GM12801 (cell line): Measurements from ENCODE around the gene TTBK1.

Experiments
- TF ChIP-seq, protein P1 (sequence below): IDR thresholded peaks from one replicate; pipeline ENCODE4 v1.5.1; 2011; ENCODE audit warnings: control low read depth; ENCODE audit not compliant: insufficient read length; ENCODE audit errors: extremely low read depth

TTBK1 gene

GRCh38 chr6:43257367-43258145 lies 14.3 kb downstream of the TTBK1 start:
- TF ChIP-seq, protein P1, sequence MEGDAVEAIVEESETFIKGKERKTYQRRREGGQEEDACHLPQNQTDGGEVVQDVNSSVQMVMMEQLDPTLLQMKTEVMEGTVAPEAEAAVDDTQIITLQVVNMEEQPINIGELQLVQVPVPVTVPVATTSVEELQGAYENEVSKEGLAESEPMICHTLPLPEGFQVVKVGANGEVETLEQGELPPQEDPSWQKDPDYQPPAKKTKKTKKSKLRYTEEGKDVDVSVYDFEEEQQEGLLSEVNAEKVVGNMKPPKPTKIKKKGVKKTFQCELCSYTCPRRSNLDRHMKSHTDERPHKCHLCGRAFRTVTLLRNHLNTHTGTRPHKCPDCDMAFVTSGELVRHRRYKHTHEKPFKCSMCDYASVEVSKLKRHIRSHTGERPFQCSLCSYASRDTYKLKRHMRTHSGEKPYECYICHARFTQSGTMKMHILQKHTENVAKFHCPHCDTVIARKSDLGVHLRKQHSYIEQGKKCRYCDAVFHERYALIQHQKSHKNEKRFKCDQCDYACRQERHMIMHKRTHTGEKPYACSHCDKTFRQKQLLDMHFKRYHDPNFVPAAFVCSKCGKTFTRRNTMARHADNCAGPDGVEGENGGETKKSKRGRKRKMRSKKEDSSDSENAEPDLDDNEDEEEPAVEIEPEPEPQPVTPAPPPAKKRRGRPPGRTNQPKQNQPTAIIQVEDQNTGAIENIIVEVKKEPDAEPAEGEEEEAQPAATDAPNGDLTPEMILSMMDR: no peak

DNA sequence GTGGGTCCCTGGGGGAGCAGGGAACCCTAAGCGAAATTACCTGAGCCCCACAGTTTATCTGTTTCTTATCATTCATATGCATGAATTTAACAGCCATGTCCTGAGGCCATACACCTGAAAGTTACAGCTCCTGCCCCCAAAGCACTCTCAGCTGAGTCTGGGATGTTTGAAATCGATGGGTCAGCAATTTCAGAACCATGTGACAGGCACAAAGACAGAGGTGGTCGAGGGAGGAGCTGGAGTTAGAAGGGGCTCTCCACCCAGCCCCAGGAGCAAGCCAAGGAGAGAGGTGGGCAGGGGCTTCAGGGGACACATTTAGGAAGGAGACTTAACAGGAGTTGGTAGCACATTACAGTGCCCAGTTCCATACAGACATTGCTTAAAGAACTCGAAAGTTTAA lies 14.9 kb downstream of the TTBK1 start:
- TF ChIP-seq, protein P1: no peak

DNA sequence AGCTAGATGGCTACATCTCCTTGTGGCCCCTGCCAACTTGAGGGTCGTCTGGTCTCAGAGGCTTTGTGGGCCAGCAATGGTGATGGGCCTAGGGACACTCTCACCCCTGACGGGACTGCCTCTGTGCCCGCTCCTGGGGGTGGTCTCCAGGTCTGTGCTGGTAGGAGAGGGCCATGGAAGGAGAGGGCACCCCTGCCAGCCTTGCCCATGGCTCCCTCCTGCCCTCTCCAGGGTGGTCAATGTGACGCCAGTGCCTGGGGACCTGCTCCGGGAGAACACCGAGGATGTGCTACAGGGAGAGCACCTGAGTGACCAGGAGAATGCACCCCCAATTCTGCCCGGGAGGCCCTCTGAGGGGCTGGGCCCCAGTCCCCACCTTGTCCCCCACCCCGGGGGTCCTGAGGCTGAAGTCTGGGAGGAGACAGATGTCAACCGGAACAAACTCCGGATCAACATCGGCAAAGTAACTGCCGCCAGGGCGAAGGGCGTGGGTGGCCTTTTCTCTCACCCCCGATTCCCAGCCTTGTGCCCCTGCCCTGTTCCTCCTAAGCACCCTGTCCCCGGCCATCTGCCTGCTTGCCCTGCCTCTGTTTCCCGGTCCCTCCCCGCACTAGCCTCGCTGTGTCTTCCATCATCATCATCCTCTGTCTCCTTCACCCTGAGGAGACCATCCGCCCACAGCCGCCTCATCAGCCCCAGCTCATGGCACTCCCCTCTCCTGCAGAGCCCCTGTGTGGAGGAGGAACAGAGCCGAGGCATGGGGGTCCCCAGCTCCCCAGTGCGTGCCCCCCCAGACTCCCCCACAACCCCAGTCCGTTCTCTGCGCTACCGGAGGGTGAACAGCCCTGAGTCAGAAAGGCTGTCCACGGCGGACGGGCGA lies 15.8 kb downstream of the TTBK1 start:
- TF ChIP-seq, protein P1: no peak

DNA sequence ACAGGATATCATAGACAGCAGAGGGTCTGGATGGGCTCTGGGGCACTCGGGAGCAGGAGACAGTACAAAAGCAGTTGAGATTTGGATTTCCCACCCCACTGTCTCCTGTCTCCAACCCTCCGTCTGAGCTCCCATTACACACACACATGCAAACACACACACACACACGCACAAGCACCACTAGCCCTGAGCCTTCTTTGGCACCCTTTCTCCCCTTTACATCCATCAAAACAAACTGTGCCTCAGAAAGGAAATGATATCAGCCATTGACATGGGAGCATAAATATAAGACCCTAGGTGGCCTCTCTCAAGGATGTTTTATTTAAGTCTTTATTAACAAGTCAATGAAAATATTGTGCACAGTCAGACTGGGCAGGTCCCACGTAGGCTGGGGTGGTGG lies 17.5 kb downstream of the TTBK1 start:
- TF ChIP-seq, protein P1: no peak

DNA sequence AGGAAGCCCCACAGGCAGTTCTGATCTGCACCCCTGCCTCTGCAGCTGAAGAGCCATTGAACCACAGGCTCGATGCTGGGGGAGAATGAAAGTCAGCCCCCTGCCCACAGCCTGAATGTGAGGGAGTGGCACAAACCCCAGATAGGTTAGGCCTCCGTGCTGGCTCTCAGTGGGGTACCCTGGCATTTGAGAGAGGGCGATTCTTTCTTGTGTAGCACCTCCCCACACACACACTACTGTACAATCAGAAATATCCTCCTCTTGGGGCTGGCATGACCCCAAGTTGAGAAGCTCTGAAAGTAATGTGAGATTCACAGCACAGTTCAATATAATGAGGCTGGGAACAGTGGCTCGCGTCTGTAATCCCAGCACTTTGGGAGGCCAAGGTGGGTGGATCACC lies 17.9 kb downstream of the TTBK1 start:
- TF ChIP-seq, protein P1: no peak

DNA sequence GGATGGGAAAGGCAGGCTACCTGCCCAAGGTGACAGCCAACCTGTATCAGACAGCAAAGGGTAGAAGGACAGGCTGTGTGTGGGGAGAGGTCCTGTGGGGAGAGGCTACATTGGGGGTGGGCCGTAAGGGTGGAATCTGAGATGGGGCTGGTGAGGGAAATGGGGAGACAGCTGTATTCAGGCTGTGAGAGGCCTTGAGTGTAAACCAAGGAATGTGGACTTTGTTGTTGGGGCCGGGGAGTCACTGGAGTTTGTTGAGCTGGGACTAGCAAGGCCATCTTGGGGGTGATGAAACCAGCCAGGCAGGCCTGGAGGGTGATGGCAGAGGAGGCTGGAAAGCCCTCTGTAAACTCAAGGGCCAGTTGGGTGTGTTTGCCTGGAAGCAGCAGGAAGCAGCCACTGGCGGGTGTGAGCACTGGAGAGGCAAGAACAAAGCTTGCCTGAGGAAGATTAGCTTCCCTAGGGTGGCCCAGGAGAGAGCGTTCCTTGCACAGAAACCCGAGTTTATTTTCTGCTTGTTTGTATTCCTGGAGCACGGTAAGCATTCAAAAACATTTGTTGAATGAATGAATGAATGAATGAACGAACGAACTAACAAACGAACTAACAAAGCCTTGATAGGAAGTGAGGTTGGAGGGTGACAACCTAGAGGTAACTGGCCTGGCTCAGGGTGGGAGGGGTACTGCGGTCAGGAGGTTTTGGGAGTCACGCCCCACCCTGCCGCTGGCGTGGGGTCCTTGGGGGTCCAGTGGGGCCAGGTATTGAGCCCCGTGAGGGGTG lies 18.9 kb downstream of the TTBK1 start:
- TF ChIP-seq, protein P1: no peak
